Fibroblast of upper back skin (primary cell): Measurements from ENCODE around the gene C9orf50.
"Not testable (repeated sequence)": the region's sequence is repeated elsewhere in the genome, so short reads cannot be mapped to it uniquely, and the experiment has no call there.

Experiments used
- DNase-seq: peaks from one replicate; pipeline ENCODE4 v3.0.0-alpha.2; 2013

C9orf50 gene, protein sequence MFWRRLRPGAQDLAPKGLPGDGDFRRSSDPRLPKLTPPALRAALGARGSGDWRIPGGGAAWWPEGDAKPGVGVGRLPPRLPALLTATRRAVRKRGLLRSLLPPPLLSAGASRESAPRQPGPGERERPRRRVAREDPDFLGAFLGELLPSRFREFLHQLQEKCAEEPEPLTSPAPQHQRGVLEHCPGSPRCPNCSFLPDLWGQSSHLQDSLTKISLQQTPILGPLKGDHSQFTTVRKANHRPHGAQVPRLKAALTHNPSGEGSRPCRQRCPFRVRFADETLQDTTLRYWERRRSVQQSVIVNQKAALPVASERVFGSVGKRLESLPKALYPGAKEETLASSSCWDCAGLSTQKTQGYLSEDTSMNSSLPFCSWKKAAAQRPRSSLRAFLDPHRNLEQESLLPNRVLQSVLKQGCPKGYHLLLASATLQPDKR

GRCh38 chr9:129620669-129621295 lies at the start of gene C9orf50:
TSS of gene C9orf50 (minus strand) at chr9:129621101. CDS start at chr9:129620574, 527 bp downstream.
- DNase-seq = no peak

- no peak for DNase-seq
These were observed 49.0 kb upstream of the C9orf50 start for GRCh38 chr9:129669946-129670345.

DNA sequence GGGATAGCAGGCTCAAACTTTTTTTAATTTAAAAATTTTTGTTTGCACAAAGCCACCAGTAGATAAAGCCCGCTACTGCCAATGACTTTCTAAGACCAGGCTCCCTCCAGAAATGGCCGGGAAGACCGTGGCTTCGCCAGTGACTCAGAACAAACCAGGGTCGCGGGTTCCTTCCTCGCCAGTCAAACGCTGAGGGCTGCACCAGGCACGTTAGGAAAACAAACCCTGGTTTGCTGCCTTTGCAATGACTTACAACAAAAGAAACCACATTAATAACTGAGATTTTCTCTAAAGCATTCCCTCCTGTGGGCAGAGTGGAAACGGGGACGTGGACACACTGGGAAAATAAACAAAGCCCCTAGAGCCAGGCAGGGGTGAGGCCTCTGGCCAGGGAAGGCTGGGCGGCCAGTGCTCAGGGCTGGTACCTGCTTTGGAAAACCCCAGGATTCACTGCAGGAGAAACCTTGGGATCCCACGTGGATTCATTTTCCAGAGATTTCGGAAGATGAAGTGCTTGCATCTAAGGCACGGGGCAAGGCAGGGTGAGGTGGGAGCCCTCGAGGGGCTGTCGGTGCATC lies 48.3 kb upstream of the C9orf50 start:
- DNase-seq = peak; percentile 64

DNA sequence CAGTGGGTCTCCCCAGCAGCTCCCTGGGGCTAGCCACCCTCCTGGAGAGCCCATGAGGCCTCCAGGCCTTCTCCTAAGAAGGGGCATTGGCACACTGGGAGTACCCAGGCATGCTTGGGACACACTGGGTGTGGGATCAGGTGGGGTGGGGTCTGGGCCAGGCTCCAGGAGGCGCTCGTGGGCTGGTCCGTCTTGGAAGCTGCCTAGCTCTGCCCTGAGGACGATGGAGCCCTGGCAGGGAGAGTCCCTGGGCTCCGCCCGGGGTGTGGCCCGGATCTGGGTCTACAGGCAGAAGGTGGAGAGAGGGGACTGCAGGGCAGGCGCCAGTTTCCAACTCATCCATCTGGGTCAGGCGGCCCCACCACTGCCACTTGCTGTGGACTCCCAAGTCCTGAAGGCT lies 46.9 kb upstream of the C9orf50 start:
- DNase-seq = no peak

- DNase-seq = no peak
These were observed 46.5 kb upstream of the C9orf50 start for GRCh38 chr9:129667378-129667777.

- no peak for DNase-seq
These were observed 45.7 kb upstream of the C9orf50 start for GRCh38 chr9:129666575-129666974.

DNA sequence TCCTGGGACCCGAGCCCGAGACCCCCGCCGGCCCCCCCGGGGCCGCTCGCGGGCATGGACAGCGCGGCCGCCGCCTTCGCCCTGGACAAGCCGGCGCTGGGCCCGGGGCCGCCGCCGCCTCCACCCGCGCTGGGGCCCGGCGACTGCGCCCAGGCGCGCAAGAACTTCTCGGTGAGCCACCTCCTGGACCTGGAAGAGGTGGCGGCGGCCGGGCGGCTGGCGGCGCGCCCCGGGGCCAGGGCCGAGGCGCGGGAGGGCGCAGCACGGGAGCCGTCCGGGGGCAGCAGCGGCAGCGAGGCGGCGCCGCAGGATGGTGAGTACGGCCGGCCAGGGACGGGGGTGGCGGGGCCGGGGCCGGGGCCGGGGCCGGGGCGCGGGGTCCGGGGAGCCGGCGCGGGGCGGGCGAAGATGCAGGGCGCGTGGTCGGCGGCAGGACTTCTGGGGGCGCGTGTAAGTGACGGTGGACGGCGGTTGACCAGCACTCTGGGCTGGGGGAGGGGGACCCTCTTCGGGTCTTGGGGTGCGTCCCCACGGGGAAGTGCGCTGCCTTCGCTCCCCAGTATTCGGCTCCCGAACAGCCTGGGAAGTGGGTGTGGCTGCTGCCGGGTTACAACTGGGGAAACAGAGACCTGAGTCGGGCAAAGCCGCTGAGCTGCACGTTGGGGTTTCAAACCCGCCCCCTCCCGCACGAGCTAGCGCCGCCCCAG lies 45.1 kb upstream of the C9orf50 start:
- no peak for DNase-seq

DNA sequence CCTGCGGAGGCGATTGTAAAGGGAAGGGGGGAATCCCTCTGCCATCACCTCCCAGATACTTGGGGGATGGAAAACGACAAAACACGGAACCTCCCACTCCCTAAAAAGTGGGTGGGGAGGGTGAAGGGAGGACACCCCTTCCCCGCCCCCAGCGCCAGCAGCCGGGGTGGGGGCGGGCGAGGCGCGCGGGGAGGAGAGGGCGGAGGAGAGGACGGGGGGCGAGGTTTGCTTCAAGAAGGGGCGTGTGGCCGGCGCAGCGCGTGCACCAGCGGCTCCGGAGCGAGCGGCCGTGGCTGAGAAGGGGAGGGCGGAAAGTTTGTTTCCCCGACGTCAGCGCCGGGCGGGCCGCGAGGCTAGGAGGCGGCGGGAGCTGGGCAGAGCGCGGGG lies 44.5 kb upstream of the C9orf50 start, which contains the start of gene PRRX2:
TSS of gene PRRX2 (plus strand) at position 259 of the 387 bp plus-strand sequence. CDS start 221 bp downstream, outside the sequence.
- DNase-seq = peak; percentile 55

DNA sequence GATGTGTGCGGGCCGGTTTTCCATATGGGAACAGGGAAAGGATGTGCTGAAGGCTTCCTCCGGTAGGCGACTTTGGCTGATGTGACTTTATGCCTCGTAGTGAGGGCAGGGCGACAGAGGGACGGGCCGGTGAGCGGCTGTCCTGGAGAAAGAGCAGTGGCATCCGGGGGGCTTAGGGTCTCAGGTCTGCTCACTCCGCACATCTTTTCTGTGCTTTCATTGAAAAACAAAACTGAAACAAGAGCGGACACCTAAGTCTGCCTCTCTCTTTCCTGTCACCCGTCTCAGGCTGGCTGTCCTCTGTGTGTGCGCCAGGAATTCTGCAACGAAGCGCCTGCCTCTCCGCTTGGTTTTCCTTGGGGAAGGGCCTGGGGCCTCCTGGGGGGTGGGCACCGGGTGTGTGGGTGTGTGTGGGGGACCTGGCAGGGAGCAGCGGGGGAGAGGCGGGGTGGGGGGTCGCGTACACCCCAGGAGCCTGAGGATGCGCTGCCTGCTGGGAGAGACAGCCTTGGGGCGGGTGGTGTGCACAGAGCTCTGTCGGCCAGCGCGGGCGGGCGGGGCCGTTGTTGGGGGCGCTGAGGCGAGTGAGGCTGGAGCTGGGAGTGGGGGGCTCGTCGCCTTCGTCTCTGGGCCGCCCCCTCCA lies 44.0 kb upstream of the C9orf50 start:
- no peak for DNase-seq

GRCh38 chr9:129662239-129662638 lies 41.3 kb upstream of the C9orf50 start:
- not testable (repeated sequence) for DNase-seq

GRCh38 chr9:129661029-129661428 lies 40.1 kb upstream of the C9orf50 start:
- DNase-seq = no peak

DNA sequence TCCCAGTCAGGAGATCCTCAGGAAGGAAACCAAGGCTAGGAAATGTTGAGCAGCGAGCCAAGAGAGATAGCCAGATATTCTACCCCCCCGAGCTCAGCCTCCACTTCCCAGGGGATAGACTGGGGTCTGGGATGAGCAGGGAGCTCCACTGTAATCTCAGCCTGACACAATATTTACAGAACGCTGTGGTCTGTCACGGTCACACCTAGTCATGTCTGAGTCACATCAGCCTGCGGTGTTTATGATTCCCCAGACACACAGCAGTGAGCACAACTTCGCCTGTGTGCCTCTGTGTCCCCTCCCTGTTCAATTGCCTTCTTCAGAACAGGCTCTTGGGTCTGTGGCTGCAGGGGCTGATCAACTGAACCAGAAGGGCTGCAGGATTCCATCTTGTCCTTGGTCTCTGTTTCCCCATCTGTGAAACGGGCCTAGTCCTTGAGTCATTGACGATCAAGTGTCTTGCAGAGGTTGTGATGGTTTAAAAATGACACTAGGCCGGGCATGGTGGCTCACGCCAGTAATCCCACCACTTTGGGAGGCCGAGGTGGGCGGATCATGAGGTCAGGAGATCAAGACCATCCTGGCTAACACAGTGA lies 36.0 kb upstream of the C9orf50 start:
- DNase-seq = peak; percentile 58

DNA sequence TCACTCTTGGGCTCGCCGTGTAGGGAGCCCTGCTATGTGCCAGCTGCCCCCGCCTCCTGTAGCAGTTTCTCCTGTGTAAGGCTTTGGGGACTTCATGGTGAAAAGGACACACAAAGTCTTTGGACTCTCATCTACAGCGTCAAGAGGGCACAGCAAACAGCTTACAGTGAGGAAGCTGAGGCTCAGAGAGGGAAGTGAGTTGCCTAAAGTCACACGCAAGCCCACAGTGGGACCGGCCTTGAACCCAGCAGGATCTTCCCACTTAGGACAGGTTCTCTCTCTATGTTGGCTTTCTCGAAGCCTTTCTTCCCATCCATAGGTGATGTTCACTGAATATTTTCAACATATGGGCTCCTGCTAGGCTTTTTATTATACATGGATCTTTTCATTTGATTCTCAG lies 34.8 kb upstream of the C9orf50 start:
- no peak for DNase-seq

DNA sequence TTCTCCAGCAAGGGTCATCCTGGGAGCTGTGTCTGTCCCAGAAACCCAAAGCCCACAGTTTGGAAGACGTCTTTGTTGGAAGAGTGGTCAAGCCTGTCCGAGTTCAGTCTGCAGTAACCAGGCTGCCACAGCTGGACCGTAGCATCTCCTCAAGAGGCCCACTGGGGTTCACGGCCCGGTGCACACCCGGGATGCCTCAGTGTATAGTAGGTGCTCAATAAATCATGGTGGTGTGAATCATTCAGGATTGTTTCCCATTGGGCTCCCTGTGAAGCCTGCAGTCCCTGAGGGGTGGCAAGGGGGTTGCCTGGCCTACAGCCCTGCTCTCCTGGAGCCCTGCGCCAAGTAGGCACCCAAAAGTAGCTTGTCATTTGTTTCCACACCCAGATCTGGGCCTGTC lies 34.3 kb upstream of the C9orf50 start:
- DNase-seq = no peak

DNA sequence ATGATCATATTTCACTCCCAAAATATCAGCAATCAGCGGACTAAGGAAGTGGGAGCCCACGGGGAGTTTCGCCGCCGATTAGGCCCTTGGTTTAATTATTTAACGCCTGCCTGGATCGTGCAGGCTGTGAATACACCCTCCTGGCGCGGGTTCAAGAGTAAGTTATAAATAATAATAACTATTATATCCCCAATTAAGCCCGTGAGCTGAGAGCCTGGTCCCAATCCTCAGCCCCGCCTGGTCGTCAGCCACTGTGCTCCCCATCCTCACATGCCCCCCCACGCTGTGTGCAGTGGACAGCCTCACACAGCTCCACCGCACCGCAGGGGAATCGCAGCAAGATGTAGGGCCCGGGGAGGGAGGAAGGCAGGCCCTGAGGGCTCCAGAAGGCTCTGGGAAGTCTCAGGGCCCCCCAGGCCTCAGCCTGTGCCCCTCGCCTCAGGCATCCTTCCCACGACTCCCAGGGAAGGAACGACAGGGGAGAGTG lies 33.7 kb upstream of the C9orf50 start:
- no peak for DNase-seq

- no peak for DNase-seq
These were observed 33.1 kb upstream of the C9orf50 start for GRCh38 chr9:129653823-129654553.

DNA sequence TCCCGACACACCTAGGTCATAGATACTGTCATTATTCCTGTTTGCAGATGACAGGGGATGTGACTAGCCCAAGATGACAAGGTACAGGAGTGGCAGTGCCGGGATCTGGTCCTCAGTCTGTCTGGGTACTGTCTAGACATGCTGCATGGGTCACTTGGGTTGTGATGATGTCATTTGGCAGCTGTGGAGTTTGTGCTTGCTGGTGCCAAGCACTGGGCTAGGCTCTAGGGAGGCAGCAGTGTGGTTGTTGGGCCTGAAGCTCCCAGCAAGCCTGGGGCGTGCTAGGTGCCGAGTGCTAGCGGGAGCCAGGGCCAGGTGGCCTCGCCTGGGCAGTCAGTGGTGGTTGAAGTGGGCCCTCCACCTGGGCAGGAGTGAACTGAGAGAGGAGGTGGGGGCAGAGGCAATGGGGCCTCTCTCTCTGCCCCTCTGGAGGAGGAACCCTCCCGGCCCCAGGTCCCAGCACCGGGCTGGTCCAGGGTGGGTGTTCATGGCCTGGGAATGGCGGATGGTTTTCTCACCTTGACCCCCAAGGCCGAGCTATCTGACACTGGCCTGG lies 29.9 kb upstream of the C9orf50 start:
- DNase-seq = peak; percentile 39

GRCh38 chr9:129649726-129650679 lies 29.1 kb upstream of the C9orf50 start:
- peak; percentile 80 for DNase-seq

DNA sequence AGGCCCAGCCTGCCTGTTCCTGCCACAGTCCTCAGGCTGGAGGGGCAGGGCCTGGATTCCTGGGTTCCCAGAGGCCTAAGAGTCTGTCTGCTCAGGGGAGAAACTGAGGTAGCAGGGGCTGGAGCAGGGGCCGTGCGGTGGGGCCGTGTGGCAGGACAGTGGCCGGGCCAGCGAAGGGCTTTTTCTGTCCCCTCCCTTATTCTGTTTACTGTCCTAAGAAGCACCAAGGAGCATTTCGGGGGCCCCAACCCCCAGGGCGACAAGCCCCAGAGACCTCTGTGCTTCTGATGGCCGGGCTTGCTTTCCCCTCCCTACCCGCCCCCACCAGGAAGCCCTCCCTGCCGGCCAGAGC lies 27.8 kb upstream of the C9orf50 start:
- DNase-seq = no peak
